NB4 (cell line): ENCODE measurements around the gene HMG20B.

ENCODE experiments used
- DNase-seq: peaks from one replicate; pipeline ENCODE4 v3.0.0; 2010; ENCODE audit warnings: low read depth
- H3K4me3 ChIP-seq: one replicate; pipeline ENCODE4 v1.5.1; 2011; ENCODE audit warnings: mild to moderate bottlenecking, low read depth, low read length, moderate library complexity
- CTCF ChIP-seq: IDR thresholded peaks from one replicate; pipeline ENCODE4 v1.5.1; 2012; ENCODE audit warnings: low read depth, low read length
- MAX ChIP-seq: IDR thresholded peaks from 2 replicates; pipeline ENCODE4 v1.6.1; 2011; ENCODE audit warnings: low read depth, low read length
- MYC ChIP-seq: IDR thresholded peaks from 2 replicates; pipeline ENCODE4 v1.6.1; 2011; ENCODE audit warnings: low read depth, low read length
- POLR2A ChIP-seq: IDR thresholded peaks from 2 replicates; pipeline ENCODE4 v1.6.1; 2011; ENCODE audit warnings: mild to moderate bottlenecking; ENCODE audit not compliant: insufficient read length; ENCODE audit errors: extremely low read depth

HMG20B gene

GRCh38 chr19:3627351-3627723 lies 54.6 kb downstream of the HMG20B start:
- no peak for TF ChIP-seq MAX
- no peak for TF ChIP-seq POLR2A
- TF ChIP-seq MYC = no peak
- no peak for TF ChIP-seq CTCF
- no peak overlapping the region for H3K4me3 ChIP-seq
- no peak for DNase-seq
